Measurements from ENCODE around the gene NEURL3. TPM values are rescaled to one million over a fixed set of nuclear protein-coding genes. Genes with fewer than 3 reads are reported as not detected.

NEURL3 gene
- total and polyA plus RNA-seq, 12 donors: 0.03 to 0.41 (median 0.18) TPM; not detected in 8

DNA sequence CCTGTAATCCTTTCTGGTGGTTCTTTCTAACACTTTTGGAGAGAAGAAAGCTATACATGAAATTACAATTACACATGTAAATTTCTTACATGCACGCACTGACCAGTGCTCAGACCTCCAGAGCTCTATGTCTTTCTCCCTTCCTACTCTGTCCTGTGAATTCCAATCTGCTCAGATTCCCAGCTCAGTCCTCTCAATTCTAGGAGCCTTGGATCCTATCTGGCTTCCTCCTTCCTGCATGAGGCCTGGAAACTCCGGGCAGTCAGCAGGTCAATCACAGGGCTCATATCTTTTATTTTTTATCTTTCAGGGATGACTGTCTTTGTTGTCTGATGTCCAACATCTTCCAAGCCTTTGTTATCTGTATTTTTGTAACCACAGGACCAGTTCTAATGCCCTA is 56.0 kb downstream of the NEURL3 start:
- TF ChIP-seq, protein P1, sequence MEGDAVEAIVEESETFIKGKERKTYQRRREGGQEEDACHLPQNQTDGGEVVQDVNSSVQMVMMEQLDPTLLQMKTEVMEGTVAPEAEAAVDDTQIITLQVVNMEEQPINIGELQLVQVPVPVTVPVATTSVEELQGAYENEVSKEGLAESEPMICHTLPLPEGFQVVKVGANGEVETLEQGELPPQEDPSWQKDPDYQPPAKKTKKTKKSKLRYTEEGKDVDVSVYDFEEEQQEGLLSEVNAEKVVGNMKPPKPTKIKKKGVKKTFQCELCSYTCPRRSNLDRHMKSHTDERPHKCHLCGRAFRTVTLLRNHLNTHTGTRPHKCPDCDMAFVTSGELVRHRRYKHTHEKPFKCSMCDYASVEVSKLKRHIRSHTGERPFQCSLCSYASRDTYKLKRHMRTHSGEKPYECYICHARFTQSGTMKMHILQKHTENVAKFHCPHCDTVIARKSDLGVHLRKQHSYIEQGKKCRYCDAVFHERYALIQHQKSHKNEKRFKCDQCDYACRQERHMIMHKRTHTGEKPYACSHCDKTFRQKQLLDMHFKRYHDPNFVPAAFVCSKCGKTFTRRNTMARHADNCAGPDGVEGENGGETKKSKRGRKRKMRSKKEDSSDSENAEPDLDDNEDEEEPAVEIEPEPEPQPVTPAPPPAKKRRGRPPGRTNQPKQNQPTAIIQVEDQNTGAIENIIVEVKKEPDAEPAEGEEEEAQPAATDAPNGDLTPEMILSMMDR (IDR thresholded peaks at IDR 0.05): no peak
- TF ChIP-seq POLR2A (IDR thresholded peaks at IDR 0.05): no peak
- Histone ChIP-seq H3K4me1 (replicated peaks in 1 of 2) (no peaks in the 10 kb centered on the region), H3K36me3 (replicated peaks in 1 of 2) (no peaks in the 10 kb centered on the region), H3K4me3 (no peak overlapping the region), H3K27ac (no peak overlapping the region), H3K9me3 (replicated peaks in 1 of 3) (no peaks in the 10 kb centered on the region), H3K27me3 (no peaks in the 10 kb centered on the region)
- intact Hi-C loops (cut with DNase I): no loop called here
- no peak for DNase-seq
- WGBS, 4 donors: 60 to 75% (median 65%) methylated on average over 2 of the region's 2 CpGs

DNA sequence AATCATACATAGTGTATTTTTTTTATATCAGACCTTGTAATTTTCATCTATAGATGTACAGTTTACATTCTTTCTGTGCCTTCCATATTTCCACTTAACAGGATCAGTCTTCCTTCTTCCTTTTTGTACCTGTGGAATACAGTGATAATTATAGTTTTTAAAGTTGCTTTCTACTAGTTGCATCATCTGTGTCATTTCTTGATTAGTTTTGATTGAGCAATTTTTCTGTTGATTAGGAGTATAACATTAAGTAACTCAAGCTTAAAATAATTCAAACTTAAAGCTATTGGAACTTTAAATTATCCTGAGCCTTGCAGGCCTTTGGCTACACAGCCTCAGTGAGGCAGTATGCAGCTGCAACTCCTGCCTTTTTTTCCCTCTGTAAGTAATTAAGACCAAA is 57.4 kb downstream of the NEURL3 start:
- Histone ChIP-seq H3K27me3 (no peaks in the 10 kb centered on the region), H3K9me3 (replicated peaks in 1 of 3) (no peaks in the 10 kb centered on the region), H3K4me1 (replicated peaks in 1 of 2) (no peaks in the 10 kb centered on the region), H3K36me3 (replicated peaks in 1 of 2) (no peaks in the 10 kb centered on the region), H3K4me3 (no peak overlapping the region), H3K27ac (no peak overlapping the region)
- TF ChIP-seq POLR2A (IDR thresholded peaks at IDR 0.05): no peak
- TF ChIP-seq, protein P1 (IDR thresholded peaks at IDR 0.05): no peak
- DNase-seq: no peak
- intact Hi-C loops (cut with DNase I): no loop called here

Other genes with a start within 250 kb of the NEURL3 start
- gene TMEM127, start 239.4 kb downstream of the NEURL3 start, total RNA-seq: 10 to 100 TPM; 24.3 to 89.2 (median 66.7) TPM
- gene TMEM127, start 239.4 kb downstream of the NEURL3 start, polyA plus RNA-seq: 10 to 100 TPM; 14.9 to 48.2 (median 14.9) TPM
- 100 to 1,000 TPM in 7 of 9 donors, 10 to 100 TPM in 2; 92.5 to 237 (median 135) TPM for gene CIAO1, start 239.1 kb downstream of the NEURL3 start, total RNA-seq
- gene CIAO1, start 239.1 kb downstream of the NEURL3 start, polyA plus RNA-seq: 100 to 1,000 TPM in 1 of 3 donors, 10 to 100 TPM in 2; 52.5 to 137 (median 59.5) TPM
- gene SNRNP200, start 199.8 kb downstream of the NEURL3 start, total RNA-seq: 100 to 1,000 TPM in 2 of 9 donors, 10 to 100 TPM in 7; 50.4 to 114 (median 95.4) TPM
- 100 to 1,000 TPM in 2 of 3 donors, 10 to 100 TPM in 1; 80.9 to 117 (median 103) TPM for gene SNRNP200, start 199.8 kb downstream of the NEURL3 start, polyA plus RNA-seq
- 1 to 10 TPM in 5 of 9 donors, under 1 TPM in 3, not detected in 1; 0.32 to 3.8 (median 1.0) TPM for gene ITPRIPL1, start 180.0 kb downstream of the NEURL3 start, total RNA-seq
- under 1 TPM; 0.33 to 0.40 (median 0.40) TPM for gene ITPRIPL1, start 180.0 kb downstream of the NEURL3 start, polyA plus RNA-seq
- gene NCAPH, start 169.6 kb downstream of the NEURL3 start, total RNA-seq: 1 to 10 TPM in 7 of 9 donors, under 1 TPM in 2; 0.60 to 8.4 (median 1.4) TPM
- gene NCAPH, start 169.6 kb downstream of the NEURL3 start, polyA plus RNA-seq: 1 to 10 TPM in 1 of 3 donors, under 1 TPM in 2; 0.40 to 1.5 (median 0.51) TPM
- gene ARID5A, start 31.4 kb upstream of the NEURL3 start, total RNA-seq: 10 to 100 TPM in 6 of 9 donors, 1 to 10 TPM in 2, under 1 TPM in 1; 0.94 to 25.4 (median 13.7) TPM
- gene ARID5A, start 31.4 kb upstream of the NEURL3 start, polyA plus RNA-seq: 10 to 100 TPM in 2 of 3 donors, 1 to 10 TPM in 1; 1.3 to 39.6 (median 26.1) TPM
- gene KANSL3, start 133.0 kb upstream of the NEURL3 start, total RNA-seq: 10 to 100 TPM; 31.7 to 58.3 (median 42.1) TPM
- gene KANSL3, start 133.0 kb upstream of the NEURL3 start, polyA plus RNA-seq: 10 to 100 TPM; 22.3 to 33.5 (median 26.2) TPM
- under 1 TPM in 8 of 9 donors, not detected in 1; 0.06 to 0.87 (median 0.17) TPM for gene FER1L5, start 137.4 kb upstream of the NEURL3 start, total RNA-seq
- gene FER1L5, start 137.4 kb upstream of the NEURL3 start, polyA plus RNA-seq: under 1 TPM; 0.02 to 0.32 (median 0.07) TPM
- 10 to 100 TPM; 13.9 to 36.8 (median 15.6) TPM for gene LMAN2L, start 234.7 kb upstream of the NEURL3 start, total RNA-seq
- gene LMAN2L, start 234.7 kb upstream of the NEURL3 start, polyA plus RNA-seq: 10 to 100 TPM; 12.3 to 19.1 (median 16.1) TPM

Data from adrenal gland (tissue), 12 donors.